HepG2 (cell line): ENCODE results near the gene KHK. TPM values are rescaled to one million over a fixed set of nuclear protein-coding genes. Genes with fewer than 3 reads are reported as not detected.

Experiments used
- FOSL1 ChIP-seq: sonication (generic); formaldehyde crosslinking; IDR thresholded peaks from 2 replicates; pipeline ENCODE4 v1.9.0; 2021; ENCODE audit warnings: missing genetic modification reagents, borderline replicate concordance
- HNRNPH1 ChIP-seq: fragments of 200-400 bp; formaldehyde crosslinking; optimal IDR thresholded peaks from 2 replicates; pipeline ENCODE3; 2017; ENCODE audit warnings: mild to moderate bottlenecking, low read depth, low read length
- HOXD1 ChIP-seq: sonication (generic); formaldehyde crosslinking; IDR thresholded peaks from 2 replicates; pipeline ENCODE4 v1.5.0; 2020; ENCODE audit warnings: missing genetic modification reagents
- KAT7 ChIP-seq: IDR thresholded peaks from 2 replicates; pipeline ENCODE4 v1.6.1; 2018; ENCODE audit warnings: borderline replicate concordance, missing compliant biosample characterization
- MAFK ChIP-seq, 2 experiments: IDR thresholded peaks in 1 of 2; conservative IDR thresholded peaks in 1 of 2; 2 replicates each; pipeline ENCODE4 v1.6.1; 2011; ENCODE audit warnings: improper control_type of control experiment in 2 of 2, low read length in 2 of 2
- PHB2 ChIP-seq: fragments of 450-650 bp; IDR thresholded peaks from 2 replicates; pipeline ENCODE4 v1.6.1; 2018; ENCODE audit not compliant: partially characterized antibody
- PHF8 ChIP-seq: sonication (generic); formaldehyde crosslinking; IDR thresholded peaks from 2 replicates; pipeline ENCODE4 v1.5.0; 2020; ENCODE audit warnings: missing genetic modification reagents
- RAD51 ChIP-seq: fragments of 450-650 bp; IDR thresholded peaks from 2 replicates; pipeline ENCODE4 v1.6.1; 2016; ENCODE audit warnings: borderline replicate concordance
- RFXAP ChIP-seq: sonication (generic); formaldehyde crosslinking; IDR thresholded peaks from 2 replicates; pipeline ENCODE4 v1.4.0; 2020; ENCODE audit warnings: missing genetic modification reagents, borderline replicate concordance
- SALL1 ChIP-seq: sonication (generic); formaldehyde crosslinking; IDR thresholded peaks from 2 replicates; pipeline ENCODE4 v1.8.0; 2022; ENCODE audit warnings: mild to moderate bottlenecking, missing genetic modification reagents
- SATB2 ChIP-seq: sonication (generic); formaldehyde crosslinking; IDR thresholded peaks from 2 replicates; pipeline ENCODE4 v1.5.0; 2020; ENCODE audit warnings: missing genetic modification reagents
- SNAI1 ChIP-seq: sonication (generic); formaldehyde crosslinking; IDR thresholded peaks from 2 replicates; pipeline ENCODE4 v1.5.0; 2020; ENCODE audit warnings: mild to moderate bottlenecking, missing genetic modification reagents, borderline replicate concordance
- STAT5B ChIP-seq: sonication (generic); formaldehyde crosslinking; IDR thresholded peaks from 2 replicates; pipeline ENCODE4 v1.4.0; 2020; ENCODE audit warnings: missing genetic modification reagents
- ZFP36L1 ChIP-seq: sonication (generic); formaldehyde crosslinking; IDR thresholded peaks from 2 replicates; pipeline ENCODE4 v1.8.0; 2022; ENCODE audit warnings: mild to moderate bottlenecking, missing genetic modification reagents, moderate library complexity
- ZKSCAN8 ChIP-seq: IDR thresholded peaks from 2 replicates; pipeline ENCODE4 v1.6.1; 2016; ENCODE audit warnings: borderline replicate concordance, missing genetic modification reagents, missing compliant biosample characterization
- ZNF251 ChIP-seq: sonication (generic); formaldehyde crosslinking; IDR thresholded peaks from 2 replicates; pipeline ENCODE4 v1.9.0; 2021; ENCODE audit warnings: mild to moderate bottlenecking, missing genetic modification reagents
- ZNF354B ChIP-seq: sonication (generic); formaldehyde crosslinking; IDR thresholded peaks from 2 replicates; pipeline ENCODE4 v1.8.0; 2022; ENCODE audit warnings: mild to moderate bottlenecking, missing genetic modification reagents
- ZNF446 ChIP-seq: sonication (generic); formaldehyde crosslinking; IDR thresholded peaks from 2 replicates; pipeline ENCODE4 v1.5.0; 2020; ENCODE audit warnings: mild to moderate bottlenecking, missing genetic modification reagents
- polyA plus RNA-seq, 8 experiments: library from polyadenylated mRNA; depleted of rRNA in 3 of 8; stranded (reverse) in 7 of 8; unstranded in 1 of 8; fragments of >200 nt; fragmentation: Illumina TruSeq in 4 of 8; extraction: Trizol in 4 of 8; gene quantifications; 2 replicates each; pipeline versions ENCODE4 v1.2.1 to v1.2.3, GENCODE V29; 2011 to 2016; ENCODE audit warnings: low read depth in 4 of 8, missing spikeins in 1 of 8, mixed read lengths in 1 of 8; ENCODE audit not compliant: insufficient read depth in 1 of 8
- total RNA-seq, 5 experiments: library from RNA; depleted of rRNA; stranded (reverse); fragments of >200 nt; fragmentation: Illumina TruSeq; extraction: Trizol; gene quantifications; 2 replicates each; pipeline ENCODE4 v1.2.3, GENCODE V29; 2016; ENCODE audit warnings: low read depth in 1 of 5
- TF ChIP-seq, protein P1 (sequence below): sonication (generic); formaldehyde crosslinking; IDR thresholded peaks from 2 replicates; pipeline ENCODE4 v1.5.0; 2020; ENCODE audit warnings: mild to moderate bottlenecking, missing genetic modification reagents, borderline replicate concordance
- TF ChIP-seq, protein P2 (sequence below): sonication (generic); formaldehyde crosslinking; conservative IDR thresholded peaks from 2 replicates; pipeline ENCODE4 v1.4.0; 2020; ENCODE audit warnings: missing genetic modification reagents
- TF ChIP-seq, protein P3 (sequence below): sonication (generic); formaldehyde crosslinking; IDR thresholded peaks from 2 replicates; pipeline ENCODE4 v1.5.1; 2020; ENCODE audit warnings: missing genetic modification reagents, mild to moderate bottlenecking, borderline replicate concordance

The KHK gene
- total and polyA plus RNA-seq, 2 of the 13 experiments (the other 11 are each of a cell fraction or from before 2014, with no cell fraction given), result 40.9 to 99.2 TPM

DNA sequence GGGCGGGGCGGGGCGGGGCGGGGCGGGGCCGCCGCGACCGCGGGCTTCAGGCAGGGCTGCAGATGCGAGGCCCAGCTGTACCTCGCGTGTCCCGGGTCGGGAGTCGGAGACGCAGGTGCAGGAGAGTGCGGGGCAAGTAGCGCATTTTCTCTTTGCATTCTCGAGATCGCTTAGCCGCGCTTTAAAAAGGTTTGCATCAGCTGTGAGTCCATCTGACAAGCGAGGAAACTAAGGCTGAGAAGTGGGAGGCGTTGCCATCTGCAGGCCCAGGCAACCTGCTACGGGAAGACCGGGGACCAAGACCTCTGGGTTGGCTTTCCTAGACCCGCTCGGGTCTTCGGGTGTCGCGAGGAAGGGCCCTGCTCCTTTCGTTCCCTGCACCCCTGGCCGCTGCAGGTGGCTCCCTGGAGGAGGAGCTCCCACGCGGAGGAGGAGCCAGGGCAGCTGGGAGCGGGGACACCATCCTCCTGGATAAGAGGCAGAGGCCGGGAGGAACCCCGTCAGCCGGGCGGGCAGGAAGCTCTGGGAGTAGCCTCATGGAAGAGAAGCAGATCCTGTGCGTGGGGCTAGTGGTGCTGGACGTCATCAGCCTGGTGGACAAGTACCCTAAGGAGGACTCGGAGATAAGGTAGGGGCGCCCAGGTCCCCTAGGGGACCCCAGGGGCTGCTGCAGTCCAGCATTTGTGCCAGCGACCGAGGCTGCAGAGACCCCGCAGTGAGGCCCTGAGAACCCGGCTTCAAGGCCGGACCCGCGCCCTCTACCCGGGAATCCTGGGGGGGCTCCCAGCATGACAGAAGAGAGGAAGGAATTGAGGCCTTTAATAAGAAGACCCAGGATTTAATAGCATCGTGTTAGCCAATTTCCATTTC is at the start of gene KHK (continued):
- 0 out of 2 replicates have a peak, but pooled peaks have one; percentile 78 for TF ChIP-seq RFXAP (CRISPR knock-in tag)
- peak; percentile 73; the same call in 1 of the 2 replicates for TF ChIP-seq ZNF354B (CRISPR knock-in tag)
- TF ChIP-seq ZKSCAN8, result 0 out of 2 replicates have a peak, but pooled peaks have one; percentile 8
- TF ChIP-seq PHB2, result no peak
- no peak for TF ChIP-seq ZNF251
- TF ChIP-seq HNRNPH1, result no peak
- no peak for TF ChIP-seq SATB2 (CRISPR knock-in tag)
- TF ChIP-seq KAT7, result peak; percentile 78; the same call in 1 of the 2 replicates
- TF ChIP-seq RAD51, result no peak
- peak; percentile 77 for TF ChIP-seq PHF8
- TF ChIP-seq, protein P1, sequence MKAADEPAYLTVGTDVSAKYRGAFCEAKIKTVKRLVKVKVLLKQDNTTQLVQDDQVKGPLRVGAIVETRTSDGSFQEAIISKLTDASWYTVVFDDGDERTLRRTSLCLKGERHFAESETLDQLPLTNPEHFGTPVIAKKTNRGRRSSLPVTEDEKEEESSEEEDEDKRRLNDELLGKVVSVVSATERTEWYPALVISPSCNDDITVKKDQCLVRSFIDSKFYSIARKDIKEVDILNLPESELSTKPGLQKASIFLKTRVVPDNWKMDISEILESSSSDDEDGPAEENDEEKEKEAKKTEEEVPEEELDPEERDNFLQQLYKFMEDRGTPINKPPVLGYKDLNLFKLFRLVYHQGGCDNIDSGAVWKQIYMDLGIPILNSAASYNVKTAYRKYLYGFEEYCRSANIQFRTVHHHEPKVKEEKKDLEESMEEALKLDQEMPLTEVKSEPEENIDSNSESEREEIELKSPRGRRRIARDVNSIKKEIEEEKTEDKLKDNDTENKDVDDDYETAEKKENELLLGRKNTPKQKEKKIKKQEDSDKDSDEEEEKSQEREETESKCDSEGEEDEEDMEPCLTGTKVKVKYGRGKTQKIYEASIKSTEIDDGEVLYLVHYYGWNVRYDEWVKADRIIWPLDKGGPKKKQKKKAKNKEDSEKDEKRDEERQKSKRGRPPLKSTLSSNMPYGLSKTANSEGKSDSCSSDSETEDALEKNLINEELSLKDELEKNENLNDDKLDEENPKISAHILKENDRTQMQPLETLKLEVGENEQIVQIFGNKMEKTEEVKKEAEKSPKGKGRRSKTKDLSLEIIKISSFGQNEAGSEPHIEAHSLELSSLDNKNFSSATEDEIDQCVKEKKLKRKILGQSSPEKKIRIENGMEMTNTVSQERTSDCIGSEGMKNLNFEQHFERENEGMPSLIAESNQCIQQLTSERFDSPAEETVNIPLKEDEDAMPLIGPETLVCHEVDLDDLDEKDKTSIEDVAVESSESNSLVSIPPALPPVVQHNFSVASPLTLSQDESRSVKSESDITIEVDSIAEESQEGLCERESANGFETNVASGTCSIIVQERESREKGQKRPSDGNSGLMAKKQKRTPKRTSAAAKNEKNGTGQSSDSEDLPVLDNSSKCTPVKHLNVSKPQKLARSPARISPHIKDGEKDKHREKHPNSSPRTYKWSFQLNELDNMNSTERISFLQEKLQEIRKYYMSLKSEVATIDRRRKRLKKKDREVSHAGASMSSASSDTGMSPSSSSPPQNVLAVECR, result peak; percentile 91
- TF ChIP-seq, protein P2, sequence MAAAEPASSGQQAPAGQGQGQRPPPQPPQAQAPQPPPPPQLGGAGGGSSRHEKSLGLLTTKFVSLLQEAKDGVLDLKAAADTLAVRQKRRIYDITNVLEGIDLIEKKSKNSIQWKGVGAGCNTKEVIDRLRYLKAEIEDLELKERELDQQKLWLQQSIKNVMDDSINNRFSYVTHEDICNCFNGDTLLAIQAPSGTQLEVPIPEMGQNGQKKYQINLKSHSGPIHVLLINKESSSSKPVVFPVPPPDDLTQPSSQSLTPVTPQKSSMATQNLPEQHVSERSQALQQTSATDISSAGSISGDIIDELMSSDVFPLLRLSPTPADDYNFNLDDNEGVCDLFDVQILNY (CRISPR knock-in tag), result no peak
- no peak for TF ChIP-seq MAFK (conservative IDR thresholded peaks at IDR 0.05 in 1 of 2, IDR thresholded peaks at IDR 0.05 in 1 of 2; ENCODE audit: low read length in 2 of 2)
- no peak for TF ChIP-seq SALL1
- TF ChIP-seq FOSL1 (CRISPR knock-in tag), result no peak
- TF ChIP-seq ZNF446, result peak; percentile 54
- no peak for TF ChIP-seq SNAI1 (CRISPR knock-in tag)
- TF ChIP-seq HOXD1 (CRISPR knock-in tag), result no peak; the same call in 1 of the 2 replicates
- TF ChIP-seq, protein P3, sequence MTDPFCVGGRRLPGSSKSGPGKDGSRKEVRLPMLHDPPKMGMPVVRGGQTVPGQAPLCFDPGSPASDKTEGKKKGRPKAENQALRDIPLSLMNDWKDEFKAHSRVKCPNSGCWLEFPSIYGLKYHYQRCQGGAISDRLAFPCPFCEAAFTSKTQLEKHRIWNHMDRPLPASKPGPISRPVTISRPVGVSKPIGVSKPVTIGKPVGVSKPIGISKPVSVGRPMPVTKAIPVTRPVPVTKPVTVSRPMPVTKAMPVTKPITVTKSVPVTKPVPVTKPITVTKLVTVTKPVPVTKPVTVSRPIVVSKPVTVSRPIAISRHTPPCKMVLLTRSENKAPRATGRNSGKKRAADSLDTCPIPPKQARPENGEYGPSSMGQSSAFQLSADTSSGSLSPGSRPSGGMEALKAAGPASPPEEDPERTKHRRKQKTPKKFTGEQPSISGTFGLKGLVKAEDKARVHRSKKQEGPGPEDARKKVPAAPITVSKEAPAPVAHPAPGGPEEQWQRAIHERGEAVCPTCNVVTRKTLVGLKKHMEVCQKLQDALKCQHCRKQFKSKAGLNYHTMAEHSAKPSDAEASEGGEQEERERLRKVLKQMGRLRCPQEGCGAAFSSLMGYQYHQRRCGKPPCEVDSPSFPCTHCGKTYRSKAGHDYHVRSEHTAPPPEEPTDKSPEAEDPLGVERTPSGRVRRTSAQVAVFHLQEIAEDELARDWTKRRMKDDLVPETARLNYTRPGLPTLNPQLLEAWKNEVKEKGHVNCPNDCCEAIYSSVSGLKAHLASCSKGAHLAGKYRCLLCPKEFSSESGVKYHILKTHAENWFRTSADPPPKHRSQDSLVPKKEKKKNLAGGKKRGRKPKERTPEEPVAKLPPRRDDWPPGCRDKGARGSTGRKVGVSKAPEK (CRISPR knock-in tag), result 0 out of 2 replicates have a peak, but pooled peaks have one; percentile 36
- TF ChIP-seq ZFP36L1 (CRISPR knock-in tag), result peak; percentile 48; the same call in 1 of the 2 replicates
- 0 out of 2 replicates have a peak, but pooled peaks have one; percentile 5 for TF ChIP-seq STAT5B (CRISPR knock-in tag)
